ENCODE data around the gene OR7G1. TPM values are rescaled to one million over a fixed set of nuclear protein-coding genes. Genes with fewer than 3 reads are reported as not detected.
"Not testable (repeated sequence)": the region's sequence is repeated elsewhere in the genome, so short reads cannot be mapped to it uniquely, and the experiment has no call there.

Gene OR7G1
- total RNA-seq, 2 donors from 2014 or later, result not detected

GRCh38 chr19:9132422-9132821 is 16.9 kb upstream of the OR7G1 start:
- H3K9me3 ChIP-seq (ENCODE audit: control insufficient read depth, low read length, poor library complexity, severe bottlenecking), result no peaks in the 10 kb centered on the region
- H3K4me3 Mint-ChIP-seq, result no peak overlapping the region
- no peak for ATAC-seq
- no peak for DNase-seq
- H3K27ac Mint-ChIP-seq, result no peak overlapping the region
- peaks cover 2% of the 10 kb centered on the region for H3K36me3 Mint-ChIP-seq (ENCODE audit: low read depth)
- peaks cover 20% of the 10 kb centered on the region for H3K27me3 Mint-ChIP-seq
- peaks cover 9% of the 10 kb centered on the region for H3K4me1 Mint-ChIP-seq

GRCh38 chr19:9130965-9131364 is 15.4 kb upstream of the OR7G1 start:
- Mint-ChIP-seq H3K27ac (no peak overlapping the region), H3K36me3 (ENCODE audit: low read depth) (peaks cover 5% of the 10 kb centered on the region), H3K27me3 (peaks cover 26% of the 10 kb centered on the region), H3K4me3 (no peak overlapping the region), H3K4me1 (peaks cover 9% of the 10 kb centered on the region)
- DNase-seq, result no peak
- no peaks in the 10 kb centered on the region for H3K9me3 ChIP-seq (ENCODE audit: control insufficient read depth, low read length, poor library complexity, severe bottlenecking)
- ATAC-seq, result no peak

GRCh38 chr19:9128171-9128570 is 12.6 kb upstream of the OR7G1 start:
- ATAC-seq (no peak), DNase-seq (no peak)
- Mint-ChIP-seq H3K36me3 (ENCODE audit: low read depth) (peaks cover 5% of the 10 kb centered on the region), H3K4me1 (peaks cover 9% of the 10 kb centered on the region), H3K27me3 (peaks cover 33% of the 10 kb centered on the region), H3K4me3 (no peak overlapping the region), H3K27ac (no peak overlapping the region)
- no peaks in the 10 kb centered on the region for H3K9me3 ChIP-seq (ENCODE audit: control insufficient read depth, low read length, poor library complexity, severe bottlenecking)

- DNase-seq (no peak), ATAC-seq (no peak)
- Mint-ChIP-seq H3K36me3 (ENCODE audit: low read depth) (peaks cover 5% of the 10 kb centered on the region), H3K27me3 (peaks cover 40% of the 10 kb centered on the region), H3K4me1 (peaks cover 9% of the 10 kb centered on the region), H3K27ac (no peak within 1 kb of the TSS), H3K4me3 (no peak within 1 kb of the TSS)
- H3K9me3 ChIP-seq (ENCODE audit: control insufficient read depth, low read length, poor library complexity, severe bottlenecking), result no peaks in the 10 kb centered on the region
Measured at GRCh38 chr19:9126900-9127405, 11.4 kb upstream of the OR7G1 start, which contains the start of gene OR7G3. Gene OR7G3 (minus strand): TSS chr19:9126950. CDS start chr19:9126950, 0 bp downstream.

GRCh38 chr19:9116547-9116946 is 984 bp upstream of the OR7G1 start:
- DNase-seq, result no peak
- Mint-ChIP-seq H3K36me3 (ENCODE audit: low read depth) (no peaks in the 10 kb centered on the region), H3K27me3 (peaks cover 34% of the 10 kb centered on the region), H3K4me3 (no peak overlapping the region), H3K4me1 (peaks cover 2% of the 10 kb centered on the region), H3K27ac (no peak overlapping the region)
- ATAC-seq, result no peak
- H3K9me3 ChIP-seq (ENCODE audit: control insufficient read depth, low read length, poor library complexity, severe bottlenecking), result no peaks in the 10 kb centered on the region

GRCh38 chr19:9109959-9110358 is 5.6 kb downstream of the OR7G1 start:
- no peaks in the 10 kb centered on the region for H3K9me3 ChIP-seq (ENCODE audit: control insufficient read depth, low read length, poor library complexity, severe bottlenecking)
- ATAC-seq (no peak), DNase-seq (no peak)
- Mint-ChIP-seq H3K27me3 (peaks cover 36% of the 10 kb centered on the region), H3K4me1 (peaks cover 2% of the 10 kb centered on the region), H3K36me3 (ENCODE audit: low read depth) (peaks cover 4% of the 10 kb centered on the region), H3K4me3 (no peak overlapping the region), H3K27ac (no peak overlapping the region)

- ATAC-seq (no peak), DNase-seq (no peak)
- no peaks in the 10 kb centered on the region for H3K4me1 Mint-ChIP-seq
- no peaks in the 10 kb centered on the region for H3K9me3 ChIP-seq (ENCODE audit: control insufficient read depth, low read length, poor library complexity, severe bottlenecking)
- H3K27ac Mint-ChIP-seq, result no peak within 1 kb of the TSS
- peaks cover 45% of the 10 kb centered on the region for H3K27me3 Mint-ChIP-seq
- peaks cover 8% of the 10 kb centered on the region for H3K36me3 Mint-ChIP-seq (ENCODE audit: low read depth)
- no peak within 1 kb of the TSS for H3K4me3 Mint-ChIP-seq
Measured at GRCh38 chr19:9107375-9107774, 8.2 kb downstream of the OR7G1 start, which contains the start of gene OR7G2. Gene OR7G2 (minus strand): TSS chr19:9107475. CDS start chr19:9103243, 4,232 bp downstream.

- no peaks in the 10 kb centered on the region for H3K9me3 ChIP-seq (ENCODE audit: control insufficient read depth, low read length, poor library complexity, severe bottlenecking)
- no peak within 1 kb of the TSS for H3K27ac Mint-ChIP-seq
- H3K36me3 Mint-ChIP-seq (ENCODE audit: low read depth), result no peaks in the 10 kb centered on the region
- no peaks in the 10 kb centered on the region for H3K4me1 Mint-ChIP-seq
- H3K4me3 Mint-ChIP-seq, result no peak within 1 kb of the TSS
- H3K27me3 Mint-ChIP-seq, result peaks cover 28% of the 10 kb centered on the region
- ATAC-seq (no peak), DNase-seq (no peak)
Measured at GRCh38 chr19:9086761-9087160, 28.8 kb downstream of the OR7G1 start, which contains the start of gene OR1M1. Gene OR1M1 (plus strand): TSS chr19:9087061. CDS start chr19:9093245, 6,184 bp downstream.

GRCh38 chr19:9078651-9079050 is 36.9 kb downstream of the OR7G1 start:
- Mint-ChIP-seq H3K36me3 (ENCODE audit: low read depth) (no peaks in the 10 kb centered on the region), H3K4me1 (peaks cover 5% of the 10 kb centered on the region), H3K27me3 (no peaks in the 10 kb centered on the region), H3K4me3 (no peak overlapping the region), H3K27ac (no peak overlapping the region)
- H3K9me3 ChIP-seq (ENCODE audit: control insufficient read depth, low read length, poor library complexity, severe bottlenecking), result no peaks in the 10 kb centered on the region
- DNase-seq (no peak), ATAC-seq (no peak)

- Mint-ChIP-seq H3K27me3 (no peaks in the 10 kb centered on the region), H3K27ac (no peak overlapping the region), H3K36me3 (ENCODE audit: low read depth) (no peaks in the 10 kb centered on the region), H3K4me3 (no peak overlapping the region), H3K4me1 (peaks cover 5% of the 10 kb centered on the region)
- ATAC-seq (no peak), DNase-seq (no peak)
- no peaks in the 10 kb centered on the region for H3K9me3 ChIP-seq (ENCODE audit: control insufficient read depth, low read length, poor library complexity, severe bottlenecking)
Measured at GRCh38 chr19:9076901-9077300, 38.7 kb downstream of the OR7G1 start.

- no peak for ATAC-seq
- Mint-ChIP-seq H3K4me1 (peaks cover 5% of the 10 kb centered on the region), H3K27ac (no peak overlapping the region), H3K4me3 (no peak overlapping the region), H3K27me3 (no peaks in the 10 kb centered on the region), H3K36me3 (ENCODE audit: low read depth) (no peaks in the 10 kb centered on the region)
- H3K9me3 ChIP-seq (ENCODE audit: control insufficient read depth, low read length, poor library complexity, severe bottlenecking), result no peaks in the 10 kb centered on the region
- no peak for DNase-seq
Measured at GRCh38 chr19:9075064-9075949, 40.3 kb downstream of the OR7G1 start.

GRCh38 chr19:9073806-9074205 is 41.8 kb downstream of the OR7G1 start:
- Mint-ChIP-seq H3K27me3 (no peaks in the 10 kb centered on the region), H3K4me3 (no peak overlapping the region), H3K27ac (no peak overlapping the region), H3K4me1 (no peaks in the 10 kb centered on the region), H3K36me3 (ENCODE audit: low read depth) (no peaks in the 10 kb centered on the region)
- no peaks in the 10 kb centered on the region for H3K9me3 ChIP-seq (ENCODE audit: control insufficient read depth, low read length, poor library complexity, severe bottlenecking)
- no peak for ATAC-seq
- no peak for DNase-seq

GRCh38 chr19:9071720-9072119 is 43.8 kb downstream of the OR7G1 start:
- not testable (repeated sequence) for H3K27me3 Mint-ChIP-seq

More at GRCh38 chr19:9071720-9072119, 43.8 kb downstream of the OR7G1 start:
- ATAC-seq; H3K4me3 Mint-ChIP-seq; DNase-seq; H3K36me3 Mint-ChIP-seq (ENCODE audit: low read depth); H3K4me1 Mint-ChIP-seq; H3K9me3 ChIP-seq (ENCODE audit: control insufficient read depth, low read length, poor library complexity, severe bottlenecking); H3K27ac Mint-ChIP-seq: not testable (repeated sequence)

All from T-helper 17 cell (primary cell).